DMS 273 (cell line): ENCODE measurements around the gene SLC25A21.

Experiments used
- DNase-seq: peaks from one replicate; lab custom pipeline; 2025; ENCODE audit not compliant: unreplicated experiment; lab: John Stamatoyannopoulos, UW

SLC25A21 gene

GRCh38 chr14:37048666-37049071 lies 123.7 kb downstream of the SLC25A21 start:
- DNase-seq = no peak

GRCh38 chr14:37047996-37048395 lies 124.4 kb downstream of the SLC25A21 start:
- DNase-seq = no peak

- DNase-seq = no peak
Observed at GRCh38 chr14:37047226-37047625, 125.2 kb downstream of the SLC25A21 start.

GRCh38 chr14:37046815-37047214 lies 125.6 kb downstream of the SLC25A21 start:
- no peak for DNase-seq

GRCh38 chr14:37045340-37046061 lies 126.9 kb downstream of the SLC25A21 start:
- DNase-seq = no peak

GRCh38 chr14:37037636-37038387 lies 134.6 kb downstream of the SLC25A21 start:
- no peak for DNase-seq

- DNase-seq = no peak
Observed at GRCh38 chr14:37036669-37037341, 135.6 kb downstream of the SLC25A21 start.

- DNase-seq = no peak
Observed at GRCh38 chr14:37035401-37035800, 137.0 kb downstream of the SLC25A21 start.

GRCh38 chr14:37034410-37035285 lies 137.8 kb downstream of the SLC25A21 start:
- peak; percentile 24 for DNase-seq

- DNase-seq = no peak
Observed at GRCh38 chr14:37032863-37033262, 139.5 kb downstream of the SLC25A21 start.

- no peak for DNase-seq
Observed at GRCh38 chr14:37027188-37027824, 145.1 kb downstream of the SLC25A21 start.

GRCh38 chr14:37023875-37024565 lies 148.4 kb downstream of the SLC25A21 start:
- DNase-seq = no peak

GRCh38 chr14:37021390-37021789 lies 151.0 kb downstream of the SLC25A21 start:
- no peak for DNase-seq

GRCh38 chr14:37019488-37019887 lies 152.9 kb downstream of the SLC25A21 start:
- no peak for DNase-seq

- no peak for DNase-seq
Observed at GRCh38 chr14:37018571-37019240, 153.7 kb downstream of the SLC25A21 start.

- DNase-seq = no peak
Observed at GRCh38 chr14:37013078-37013477, 159.3 kb downstream of the SLC25A21 start.

- no peak for DNase-seq
Observed at GRCh38 chr14:36998686-36999085, 173.7 kb downstream of the SLC25A21 start.

GRCh38 chr14:36997843-36998242 lies 174.6 kb downstream of the SLC25A21 start:
- no peak for DNase-seq

GRCh38 chr14:36996857-36997590 lies 175.4 kb downstream of the SLC25A21 start:
- no peak for DNase-seq
